Embryonic facial prominence (tissue), 1 donor: Measurements from ENCODE around the gene DDO.

Experiments used
- DNase-seq: peaks from one replicate; pipeline ENCODE4 v3.0.0-alpha.2; 2016; ENCODE audit errors: extremely low spot score

The DDO gene

DNA sequence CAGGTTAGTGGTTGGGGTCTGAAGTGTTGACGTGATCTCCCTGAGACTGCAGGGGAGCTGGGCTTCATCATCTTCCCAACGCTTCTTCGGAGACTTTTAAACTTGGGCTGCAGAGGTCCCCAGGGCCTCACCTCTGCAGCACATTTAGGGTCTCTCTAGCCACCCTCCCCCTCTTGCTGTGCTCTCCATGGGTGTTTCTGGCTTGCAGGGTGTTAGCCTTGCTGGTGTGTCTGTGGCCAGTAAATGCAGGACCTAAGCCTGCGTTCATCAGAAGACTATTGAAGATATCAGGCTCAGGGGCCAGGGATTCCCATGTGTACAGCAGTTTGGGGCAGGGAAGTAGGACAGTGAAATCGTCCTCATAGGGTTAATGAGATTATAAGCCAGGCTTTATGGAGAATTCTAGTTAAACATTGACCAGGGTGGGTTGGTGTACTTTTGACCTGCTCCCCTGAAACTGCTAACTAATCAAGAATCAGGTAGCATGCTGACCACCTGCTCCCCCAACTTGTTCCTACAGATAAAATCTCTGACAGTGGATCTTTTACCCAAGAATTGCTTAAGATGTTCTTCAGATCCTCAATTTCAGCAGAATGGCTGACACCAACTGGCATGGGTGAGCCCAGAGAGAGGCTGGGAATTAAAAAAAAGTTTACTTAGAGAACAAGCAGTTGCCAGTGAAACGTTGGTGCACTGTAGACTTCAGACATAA is 3.8 kb upstream of the DDO start:
- no peak for DNase-seq

DNA sequence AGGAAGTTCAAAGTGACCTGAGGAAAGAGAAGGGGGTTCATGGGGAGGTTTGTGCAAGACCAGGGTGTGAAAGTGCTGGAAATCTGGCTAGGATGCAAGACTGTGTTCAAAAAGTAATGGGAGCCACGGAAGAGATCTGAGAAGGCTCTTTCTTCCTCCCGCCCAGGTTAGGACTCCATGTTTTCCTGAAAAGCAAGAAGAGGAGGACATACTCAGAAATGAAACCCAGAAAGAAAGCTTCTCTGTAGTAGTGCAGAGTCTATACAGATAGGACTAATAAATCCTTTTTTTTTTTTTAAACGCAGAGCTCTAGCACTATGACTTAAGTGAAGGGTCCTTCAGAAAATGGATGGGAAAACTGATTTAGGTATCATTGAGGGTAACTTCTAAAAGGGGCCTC is 3.2 kb upstream of the DDO start:
- no peak for DNase-seq

DNA sequence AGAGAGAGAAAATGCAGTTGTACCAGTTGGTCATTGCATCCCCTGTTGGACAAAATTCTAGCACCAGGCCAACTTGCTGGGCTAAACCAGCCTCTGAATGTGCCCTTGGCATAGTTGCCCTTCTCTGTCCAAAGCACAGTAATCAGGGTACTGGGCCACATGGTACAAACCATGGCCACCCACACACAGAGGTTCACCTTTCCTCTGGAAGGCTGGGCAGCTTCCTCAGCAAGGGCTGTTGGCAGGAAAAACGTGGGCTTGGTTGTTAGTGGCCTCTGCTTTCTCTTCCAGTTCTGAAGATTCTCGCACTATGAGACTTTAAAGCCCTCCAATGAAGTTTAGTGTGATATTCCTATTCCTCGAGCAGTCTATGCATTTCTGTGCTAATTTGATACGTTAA is 706 bp downstream of the DDO start:
- DNase-seq: no peak

DNA sequence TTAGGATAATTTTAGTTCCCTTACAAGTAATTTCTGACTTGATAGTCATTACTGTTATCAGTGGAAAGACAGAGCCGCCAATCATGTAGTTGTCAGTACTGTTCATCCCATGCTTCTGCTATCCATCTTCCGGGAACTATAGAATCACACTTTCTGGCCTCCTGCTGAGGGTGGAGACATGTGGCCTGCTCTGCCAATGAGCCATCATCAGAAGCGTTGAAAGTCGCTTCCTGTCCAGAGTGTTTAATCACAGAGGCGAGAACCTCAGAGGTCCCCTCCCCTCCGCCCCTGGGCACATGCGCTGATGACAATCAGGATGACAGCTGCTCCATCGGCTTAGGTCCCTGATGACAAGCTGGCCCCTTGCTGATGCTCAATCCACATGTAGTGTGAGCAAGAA is 3.0 kb downstream of the DDO start:
- no peak for DNase-seq

DNA sequence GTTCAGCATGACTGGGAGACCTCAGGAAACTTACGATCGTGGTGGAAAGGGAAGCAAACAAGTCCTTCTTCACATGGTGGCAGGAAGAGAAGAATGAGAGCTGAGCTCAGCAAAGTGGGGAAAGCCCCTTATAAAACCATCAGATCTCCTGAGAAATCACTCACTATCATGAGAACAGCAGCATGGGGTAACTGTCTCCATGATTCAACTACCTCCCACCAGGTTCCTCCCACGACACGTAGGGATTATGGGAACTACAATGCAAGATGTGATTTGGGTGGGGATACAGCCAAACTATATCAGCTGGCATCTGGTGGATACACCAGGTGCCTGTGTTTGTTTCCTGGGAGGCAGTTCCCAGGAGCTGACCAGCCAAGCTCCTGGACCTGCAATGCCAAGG is 4.9 kb downstream of the DDO start:
- no peak for DNase-seq

DNA sequence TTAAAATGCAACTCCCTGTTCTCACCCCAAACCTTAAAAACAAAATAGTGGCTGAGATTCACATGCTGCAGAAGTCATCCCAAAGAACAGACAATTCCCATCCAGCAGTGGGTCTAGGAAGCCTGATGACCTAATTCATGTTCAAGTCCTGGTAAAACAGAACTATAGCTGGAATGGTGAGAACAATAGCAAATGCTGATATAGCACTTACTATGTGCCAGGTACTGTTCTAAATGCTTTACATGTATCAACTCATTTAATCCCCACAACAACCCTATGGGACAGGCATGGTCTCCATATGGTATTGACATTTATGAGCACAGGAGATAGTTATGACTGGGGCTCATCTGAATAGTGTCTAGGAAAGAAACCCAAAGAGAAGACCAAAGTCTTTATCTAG is 5.6 kb downstream of the DDO start:
- no peak for DNase-seq

DNA sequence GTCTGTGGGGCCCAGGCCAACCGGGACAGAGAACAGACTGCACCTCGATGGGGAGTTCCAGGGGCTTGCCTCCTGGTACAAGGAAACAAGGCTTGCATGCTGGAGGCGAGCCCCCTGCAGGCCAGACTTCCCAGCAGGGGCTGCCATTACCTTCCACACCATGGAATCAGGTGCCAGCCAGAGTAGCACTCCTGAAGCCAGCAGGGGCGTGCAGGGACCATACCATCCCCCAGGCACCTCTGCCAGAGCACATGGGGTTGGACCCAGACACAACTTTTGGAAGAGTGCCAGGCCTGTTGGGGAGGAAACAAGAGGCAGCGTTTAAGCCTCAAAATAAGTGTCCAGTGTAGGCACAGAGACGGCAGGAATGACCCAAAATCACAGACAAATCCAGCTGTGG is 6.5 kb downstream of the DDO start:
- no peak for DNase-seq

DNA sequence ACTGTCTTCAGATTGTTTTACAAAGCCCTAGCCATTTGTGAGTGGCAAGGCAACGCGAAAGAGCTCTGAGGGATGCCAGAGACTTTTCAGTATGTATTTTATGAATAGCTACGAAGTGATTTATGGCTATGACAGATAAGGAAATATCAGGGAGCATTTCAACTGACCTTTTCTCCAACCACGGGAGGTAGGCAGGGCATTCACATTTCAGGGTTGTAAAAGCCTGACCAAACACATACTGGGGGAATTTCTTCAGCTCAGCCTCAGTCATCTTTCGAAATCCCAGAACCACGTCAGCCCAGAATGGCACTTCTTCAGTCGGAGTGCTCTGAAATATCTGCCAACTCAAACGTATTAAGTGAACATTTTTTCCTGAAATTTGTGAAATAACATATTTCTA is 10.8 kb downstream of the DDO start:
- no peak for DNase-seq

DNA sequence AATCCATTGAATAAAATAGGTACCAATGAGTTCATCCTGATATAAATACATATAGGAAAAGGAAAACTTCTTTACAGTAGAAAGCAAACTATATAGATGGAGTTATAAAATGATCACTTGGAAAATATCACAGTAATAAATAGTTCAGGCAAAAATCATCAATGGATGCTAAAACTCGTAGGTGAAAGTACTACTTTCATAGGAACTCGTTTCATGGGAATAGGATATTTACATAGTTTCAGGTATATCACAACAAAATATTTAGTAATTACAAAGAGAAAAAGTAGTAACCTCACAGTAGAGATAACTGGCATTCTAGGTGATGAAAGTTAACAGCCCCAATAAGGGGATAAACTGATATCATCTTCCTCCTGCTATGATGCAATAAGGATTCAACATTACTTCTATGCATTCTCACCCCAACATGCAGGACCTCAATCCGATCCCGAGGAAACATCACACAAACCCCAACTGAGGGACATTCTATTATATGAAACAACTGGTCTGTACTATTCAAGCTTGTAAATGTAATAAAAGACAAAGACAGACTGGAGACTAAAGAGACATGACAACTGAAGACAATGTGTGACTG is 13.7 kb downstream of the DDO start:
- DNase-seq: no peak

DNA sequence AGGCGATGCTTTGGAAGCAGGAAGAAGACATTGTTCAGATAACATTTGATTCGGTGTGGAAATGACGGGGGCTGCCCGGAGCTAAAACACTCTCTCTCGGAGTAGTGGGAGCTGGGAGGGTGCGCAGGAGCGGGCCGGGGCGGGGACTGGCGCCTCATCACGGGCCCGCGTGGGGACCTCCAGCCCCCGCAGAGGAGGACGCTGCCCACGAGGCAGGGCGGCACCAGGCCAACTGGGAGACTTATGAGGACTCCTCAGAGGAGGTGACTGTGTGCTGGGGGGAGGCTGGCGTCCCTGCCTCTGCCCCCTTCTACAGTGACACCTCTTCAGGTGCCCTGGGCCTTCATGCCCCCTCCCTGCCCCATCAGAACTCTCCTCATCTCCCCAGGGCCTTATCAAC is 15.2 kb downstream of the DDO start:
- no peak for DNase-seq

DNA sequence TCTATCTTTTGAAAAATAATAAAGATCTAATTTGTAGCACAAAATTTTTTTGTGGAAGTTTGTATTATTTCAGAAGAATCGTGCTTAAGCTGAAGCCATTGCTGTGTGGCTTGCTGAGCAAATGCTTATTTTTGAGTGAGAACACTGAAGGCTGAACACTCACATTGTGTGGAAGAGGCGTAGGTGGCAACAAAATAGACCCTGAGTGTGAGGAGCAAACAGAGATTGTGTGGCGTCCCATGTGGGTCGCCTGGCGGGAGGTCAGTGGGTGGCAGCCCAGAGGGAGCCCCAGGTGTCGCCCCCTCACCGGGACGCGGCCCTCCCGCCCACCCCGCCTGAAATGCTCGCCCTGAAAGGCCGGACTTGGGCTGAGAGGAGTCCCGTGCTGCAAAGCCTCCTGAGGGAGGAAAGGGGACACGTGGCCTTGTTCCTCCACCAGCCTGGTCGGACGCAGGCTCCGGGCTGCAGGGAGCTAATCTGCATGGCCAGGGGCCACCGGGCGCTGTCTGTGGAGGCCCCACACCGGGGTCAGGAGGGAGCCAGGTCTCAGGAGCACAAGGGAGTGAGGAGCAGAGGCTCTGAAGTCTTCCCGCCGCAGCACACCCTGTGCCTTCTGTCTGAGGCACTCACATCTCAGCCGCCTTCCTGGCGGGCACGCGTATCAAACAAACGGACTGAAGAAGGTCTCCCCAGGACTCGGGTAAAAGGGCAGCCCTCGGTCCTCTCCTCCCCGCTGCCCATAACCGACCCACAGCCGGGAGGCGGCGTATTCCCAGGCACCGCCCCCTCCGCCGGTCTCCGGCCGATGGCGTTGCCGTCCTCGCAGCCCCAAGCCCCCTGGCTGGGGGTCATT is 15.9 kb downstream of the DDO start:
- no peak for DNase-seq

DNA sequence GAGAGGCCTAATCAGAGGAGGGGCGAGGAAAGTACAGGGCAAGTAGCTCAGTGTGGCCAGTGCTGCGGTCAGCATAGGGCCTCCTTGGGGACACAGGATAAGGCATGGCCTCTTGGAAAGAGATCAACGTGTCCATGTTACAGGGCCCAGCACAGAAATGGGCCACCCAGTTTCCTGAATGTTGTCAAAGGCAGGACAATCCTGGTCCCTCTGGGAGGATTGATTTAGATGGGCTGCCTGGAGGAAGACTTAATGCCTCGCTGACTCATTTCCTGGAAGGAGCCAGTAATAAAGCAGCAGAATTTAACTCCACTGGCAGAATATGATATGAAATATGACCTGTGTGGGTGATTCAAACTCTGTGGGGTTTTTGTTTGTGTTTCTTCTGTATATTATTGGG is 16.6 kb downstream of the DDO start:
- DNase-seq: no peak

DNA sequence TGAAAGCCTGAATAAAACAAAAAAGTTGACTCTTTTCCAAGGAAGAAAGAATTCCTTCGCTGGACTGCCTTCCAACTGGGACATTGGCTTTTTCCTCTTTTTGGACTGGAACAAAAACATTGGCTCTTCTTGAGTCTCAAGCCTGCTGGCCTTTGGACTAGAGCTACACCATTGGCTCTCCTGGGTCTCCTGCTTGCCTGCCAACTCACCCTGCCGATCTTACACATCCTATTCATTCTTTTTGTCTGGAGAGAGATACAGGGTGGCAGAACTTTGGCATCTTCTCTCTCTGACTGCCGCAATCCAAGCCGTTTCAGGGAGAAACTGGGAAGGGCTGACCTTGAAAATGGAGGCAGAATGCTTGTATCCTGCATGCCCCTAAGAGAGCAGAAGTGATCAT is 20.2 kb downstream of the DDO start:
- no peak for DNase-seq

DNA sequence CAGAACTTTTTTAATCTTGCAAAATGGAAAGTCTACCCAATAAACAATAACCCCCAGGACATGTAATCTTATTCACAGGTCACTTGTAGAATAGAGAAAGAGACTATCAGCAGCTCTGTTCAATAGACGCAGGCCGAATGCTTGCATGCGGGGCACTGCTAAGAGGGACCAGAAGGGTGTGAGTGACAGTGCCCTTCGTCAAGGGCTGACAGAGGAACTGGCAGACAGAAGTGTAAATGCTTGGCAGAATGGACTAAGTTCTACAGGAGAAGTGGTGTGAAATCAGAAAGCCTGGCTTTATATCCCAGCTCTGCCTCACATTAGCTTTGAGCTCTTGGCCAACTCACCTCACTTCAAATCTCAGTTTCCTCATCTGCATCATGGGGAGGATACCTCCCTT is 21.0 kb downstream of the DDO start:
- no peak for DNase-seq

DNA sequence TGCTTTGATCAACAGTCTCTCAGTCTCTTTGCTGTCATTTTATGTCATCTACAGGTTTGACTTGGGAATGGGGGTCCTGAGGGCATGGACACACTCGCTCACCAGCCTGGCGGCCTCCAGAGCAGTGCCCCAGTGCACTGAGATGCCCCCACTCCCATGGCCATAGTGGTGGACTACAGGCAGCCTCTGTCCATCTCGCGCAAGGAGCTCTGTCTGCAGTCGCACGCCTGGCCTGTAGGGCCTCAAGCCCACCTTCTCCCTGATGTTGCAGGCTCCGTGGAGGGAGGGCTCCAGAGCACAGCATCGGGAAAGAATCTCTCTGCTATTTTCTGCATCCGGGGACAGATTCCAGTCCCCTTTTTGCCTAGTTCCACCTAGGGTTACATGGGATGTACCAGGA is 22.6 kb downstream of the DDO start:
- no peak for DNase-seq

DNA sequence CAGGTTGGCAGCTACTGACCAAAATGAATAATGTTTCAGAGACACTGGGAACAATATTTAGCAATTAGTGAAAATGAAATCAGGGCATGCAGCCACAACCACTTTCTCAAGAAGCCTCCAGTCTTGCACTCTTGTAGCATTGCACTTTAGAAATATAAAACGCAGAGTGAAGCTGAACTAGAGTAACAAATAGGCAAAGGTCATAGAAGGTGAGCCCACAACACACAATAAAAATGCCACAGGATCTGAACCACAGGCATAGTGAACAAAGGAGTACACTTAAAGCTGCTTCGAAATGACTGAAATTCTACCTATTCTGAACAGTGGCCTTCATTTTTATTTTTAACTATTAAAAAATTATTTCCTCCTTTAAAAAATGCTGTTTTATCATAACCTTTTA is 25.0 kb downstream of the DDO start:
- no peak for DNase-seq

DNA sequence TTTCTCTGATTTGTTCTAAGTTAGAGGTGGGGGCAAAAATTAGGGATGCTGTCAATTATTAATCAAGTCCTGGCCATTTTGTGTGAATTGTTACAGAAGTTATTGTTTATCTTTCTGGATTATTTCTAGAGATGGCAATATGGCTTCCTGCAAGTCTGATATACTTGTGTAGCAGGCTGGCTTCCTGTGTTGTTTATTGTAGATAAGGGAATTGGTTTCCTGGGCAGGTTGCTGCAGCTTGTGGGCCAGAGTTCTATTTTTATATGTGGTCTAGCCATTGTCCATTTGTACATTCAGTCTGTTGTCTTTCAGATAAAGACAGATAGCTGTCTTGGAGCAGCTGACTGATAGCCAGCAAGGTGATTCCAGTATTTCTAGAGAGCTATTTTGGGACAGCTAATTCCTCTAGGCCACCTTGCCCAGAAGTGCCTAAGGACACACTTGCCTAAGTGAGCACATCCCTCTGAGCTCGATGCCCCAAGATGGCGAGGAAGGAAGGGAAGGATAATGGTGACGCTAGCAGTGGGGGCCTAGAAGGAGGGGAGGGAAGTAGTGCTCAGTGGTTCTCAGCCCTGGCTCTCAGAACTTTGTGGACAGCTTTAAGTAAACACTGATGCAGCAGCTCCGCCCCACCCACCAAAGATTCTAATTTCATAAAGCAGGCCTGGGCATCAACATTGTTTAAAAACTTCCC is 25.5 kb downstream of the DDO start:
- DNase-seq: no peak

DNA sequence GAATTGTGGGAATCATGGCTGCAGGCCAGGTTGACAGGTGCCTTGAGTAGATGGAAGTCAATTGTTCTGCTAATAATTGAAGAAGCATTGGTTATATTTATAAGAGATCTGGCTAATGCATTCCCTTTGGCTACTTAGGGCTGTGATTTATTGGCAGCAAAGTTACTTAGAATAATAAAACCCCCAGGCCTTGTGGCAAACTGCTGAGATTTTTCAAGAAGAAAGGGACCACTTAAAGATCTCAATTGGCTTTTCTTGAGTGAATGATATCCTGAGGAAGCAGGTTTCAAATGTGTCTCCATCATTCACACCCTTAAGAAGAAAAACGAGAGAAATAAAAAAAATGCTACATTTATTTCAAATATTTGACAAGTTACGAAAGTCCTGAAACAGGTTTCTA is 27.4 kb downstream of the DDO start:
- DNase-seq: no peak

DNA sequence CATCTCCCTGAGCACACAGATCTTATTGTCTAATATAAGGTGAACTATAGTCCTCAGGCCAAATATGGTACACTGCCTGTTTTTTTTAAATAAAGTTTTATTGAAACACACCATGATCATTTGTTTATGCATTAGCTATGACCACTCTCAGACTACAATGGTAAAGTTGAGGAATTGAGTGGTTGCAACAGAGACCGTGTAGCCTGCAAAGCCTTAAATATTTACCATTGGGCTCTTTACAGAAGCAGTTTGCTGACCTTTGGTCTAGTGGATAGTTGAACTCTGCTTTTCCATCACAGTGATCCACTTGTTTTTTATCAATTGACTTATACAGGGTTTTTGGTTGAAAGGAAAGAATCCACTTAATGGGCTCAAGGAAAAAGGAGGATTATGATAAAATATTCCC is 29.9 kb downstream of the DDO start:
- no peak for DNase-seq

DNA sequence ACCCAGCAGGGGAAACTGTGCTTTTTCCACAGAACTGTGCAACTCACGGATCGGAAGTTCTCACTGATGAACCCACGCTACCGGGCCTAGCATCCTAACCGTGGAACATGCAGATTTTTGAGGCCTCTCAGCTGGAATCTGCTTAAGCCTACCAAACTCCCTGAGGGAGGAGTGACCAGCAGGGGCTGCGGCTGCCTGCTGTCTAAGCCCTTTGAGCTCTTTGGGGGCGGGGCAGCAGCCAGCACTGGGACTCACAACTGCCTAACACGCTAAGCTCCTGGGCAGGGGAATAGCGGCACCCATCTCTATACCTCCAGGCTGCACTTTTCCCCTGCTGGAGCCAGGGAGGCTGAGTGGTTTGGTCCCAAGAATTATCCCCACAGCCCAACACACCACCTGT is 36.8 kb downstream of the DDO start:
- no peak for DNase-seq

DNA sequence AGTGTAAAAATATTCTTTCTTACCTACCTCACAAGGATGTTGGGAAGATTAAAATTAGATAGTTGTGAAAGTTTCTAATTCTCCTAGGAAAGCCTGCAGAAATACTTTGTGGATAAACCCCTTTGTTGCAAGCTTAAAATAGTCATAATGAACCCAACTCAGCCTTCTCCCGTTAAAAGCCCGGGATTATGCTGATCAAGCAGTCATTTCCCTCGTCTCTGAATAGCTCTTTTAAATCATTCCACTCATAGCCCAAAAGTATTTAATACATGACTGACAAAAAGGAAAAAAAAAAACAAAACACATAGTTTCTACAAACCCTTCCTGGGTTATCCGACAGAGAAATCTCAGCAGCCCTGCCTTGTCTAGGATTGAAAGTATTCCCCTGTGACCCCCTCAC is 46.3 kb downstream of the DDO start:
- DNase-seq: no peak

DNA sequence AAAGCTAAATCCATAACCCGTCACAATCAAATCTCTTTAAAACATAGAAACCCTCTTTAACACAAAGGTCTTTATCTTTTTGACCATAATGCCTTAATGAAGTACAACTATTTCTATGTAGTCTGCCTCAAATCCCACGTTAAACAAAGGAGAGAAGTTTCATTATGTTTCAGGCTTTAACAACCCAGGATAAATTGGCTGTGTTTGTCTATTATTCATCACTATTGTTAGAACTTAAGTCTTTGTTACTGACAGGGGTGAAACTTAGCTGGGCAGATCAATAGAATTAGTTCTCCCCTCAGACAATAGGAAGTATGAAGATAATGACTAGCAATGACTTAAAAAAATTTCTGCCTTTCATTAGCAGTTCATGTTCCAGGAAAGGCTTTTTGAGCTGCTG is 47.1 kb downstream of the DDO start:
- DNase-seq: no peak

DNA sequence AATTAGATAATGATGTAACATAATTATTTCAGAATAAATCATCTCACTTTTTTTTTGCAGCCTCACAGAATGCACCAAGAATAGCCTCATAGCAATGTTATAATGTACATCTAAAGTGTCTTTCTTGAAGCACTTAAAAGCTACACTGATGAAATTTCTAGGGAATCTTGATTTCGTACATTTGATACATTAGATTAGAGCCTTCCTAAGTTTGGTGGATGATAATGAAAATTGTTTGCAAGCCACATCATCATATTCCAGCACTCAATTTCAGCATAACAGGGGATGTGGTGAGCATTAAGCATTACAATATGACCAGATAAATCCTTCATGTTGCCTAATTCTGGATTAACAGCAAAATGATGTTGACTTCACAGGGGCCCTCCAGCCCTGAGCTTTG is 47.5 kb downstream of the DDO start:
- no peak for DNase-seq
